ENCODE results near the gene SOX6. TPM values are rescaled to one million over a fixed set of nuclear protein-coding genes. Genes with fewer than 3 reads are reported as not detected.

SOX6 gene
- total RNA-seq, 1 experiment from 2014 or later, result 5.1 TPM

- TF ChIP-seq EZH2 (IDR thresholded peaks at IDR 0.05; ENCODE audit: low read depth) (no peak), CTCF (conservative IDR thresholded peaks at IDR 0.05) (no peak)
- BruUV-seq (replicated peaks), result no TSS peak
- intact Hi-C loops (cut with micrococcal nuclease; ENCODE audit: unreplicated experiment), result no loop called here
- Histone ChIP-seq H3K27ac (no peak overlapping the region), H4K20me1 (ENCODE audit: insufficient read depth) (no peaks in the 10 kb centered on the region), H3K27me3 (ENCODE audit: insufficient read depth, low read depth) (no peaks in the 10 kb centered on the region), H3F3A (ENCODE audit: insufficient read depth, low read depth) (no peaks in the 10 kb centered on the region), H2AFZ (no peak overlapping the region), H3K9me3 (ENCODE audit: insufficient read depth, low read depth) (no peaks in the 10 kb centered on the region), H3K4me2 (no peak overlapping the region), H3K79me2 (ENCODE audit: low read depth) (no peaks in the 10 kb centered on the region), H3K9me2 (ENCODE audit: insufficient read depth) (no peaks in the 10 kb centered on the region), H3K36me3 (ENCODE audit: low read depth) (no peaks in the 10 kb centered on the region), H3K4me1 (replicated peaks; ENCODE audit: insufficient read depth) (peaks cover 12% of the 10 kb centered on the region; the same call in 1 of the 2 replicates), H3K4me3 (no peak overlapping the region)
- CTCF ChIA-PET, result interaction anchor here (0.6 kb wide), 1 partner anchor 10 kb away, joined by 4 read pairs; no protein-coding TSS in a partner anchor
- POLR2A ChIA-PET (ENCODE audit: unreplicated experiment), result no interaction called here
- no peak for DNase-seq
Measured at GRCh38 chr11:16182553-16182952, 173.8 kb downstream of the SOX6 start.

GRCh38 chr11:16180868-16181267 is 175.5 kb downstream of the SOX6 start:
- ChIA-PET CTCF (no interaction called here), POLR2A (ENCODE audit: unreplicated experiment) (no interaction called here)
- Histone ChIP-seq H3K4me2 (no peak overlapping the region), H3K79me2 (ENCODE audit: low read depth) (no peaks in the 10 kb centered on the region), H4K20me1 (ENCODE audit: insufficient read depth) (no peaks in the 10 kb centered on the region), H3F3A (ENCODE audit: insufficient read depth, low read depth) (no peaks in the 10 kb centered on the region), H3K9me3 (ENCODE audit: insufficient read depth, low read depth) (no peaks in the 10 kb centered on the region), H3K36me3 (ENCODE audit: low read depth) (no peaks in the 10 kb centered on the region), H2AFZ (no peak overlapping the region), H3K27me3 (ENCODE audit: insufficient read depth, low read depth) (no peaks in the 10 kb centered on the region), H3K9me2 (ENCODE audit: insufficient read depth) (no peaks in the 10 kb centered on the region), H3K4me3 (no peak overlapping the region), H3K4me1 (replicated peaks; ENCODE audit: insufficient read depth) (peaks cover 12% of the 10 kb centered on the region; the same call in 1 of the 2 replicates), H3K27ac (no peak overlapping the region)
- DNase-seq, result no peak
- BruUV-seq (replicated peaks), result no TSS peak
- TF ChIP-seq EZH2 (IDR thresholded peaks at IDR 0.05; ENCODE audit: low read depth) (no peak), CTCF (conservative IDR thresholded peaks at IDR 0.05) (no peak)
- intact Hi-C loops (cut with micrococcal nuclease; ENCODE audit: unreplicated experiment), result no loop called here

- no peak overlapping the region for H3K27ac ChIP-seq
- no peak overlapping the region for H3K4me2 ChIP-seq
- no peak overlapping the region for H2AFZ ChIP-seq
- H3K36me3 ChIP-seq (ENCODE audit: low read depth), result no peaks in the 10 kb centered on the region
- H3K4me1 ChIP-seq (replicated peaks; ENCODE audit: insufficient read depth), result peaks cover 7% of the 10 kb centered on the region; the same call in 1 of the 2 replicates
- TF ChIP-seq CTCF (conservative IDR thresholded peaks at IDR 0.05) (no peak), EZH2 (IDR thresholded peaks at IDR 0.05; ENCODE audit: low read depth) (no peak)
- H3K4me3 ChIP-seq, result no peak overlapping the region
- no peaks in the 10 kb centered on the region for H3K9me2 ChIP-seq (ENCODE audit: insufficient read depth)
- no peaks in the 10 kb centered on the region for H3K27me3 ChIP-seq (ENCODE audit: insufficient read depth, low read depth)
- ChIA-PET CTCF (no interaction called here), POLR2A (ENCODE audit: unreplicated experiment) (no interaction called here)
- no TSS peak for BruUV-seq (replicated peaks)
- no peaks in the 10 kb centered on the region for H4K20me1 ChIP-seq (ENCODE audit: insufficient read depth)
- no peaks in the 10 kb centered on the region for H3K79me2 ChIP-seq (ENCODE audit: low read depth)
- no peaks in the 10 kb centered on the region for H3F3A ChIP-seq (ENCODE audit: insufficient read depth, low read depth)
- H3K9me3 ChIP-seq (ENCODE audit: insufficient read depth, low read depth), result no peaks in the 10 kb centered on the region
- intact Hi-C loops (cut with micrococcal nuclease; ENCODE audit: unreplicated experiment), result no loop called here
- DNase-seq, result no peak
Measured at GRCh38 chr11:16179676-16180075, 176.7 kb downstream of the SOX6 start.
